Lower lobe of right lung (tissue), 2 donors: ENCODE results near the gene POLR2I. TPM values are rescaled to one million over a fixed set of nuclear protein-coding genes. Genes with fewer than 3 reads are reported as not detected.

ENCODE experiments used
- ATAC-seq, 2 donors: fragments of 200-7000 bp; cut with Tn5 transposase; one replicate each; pipeline ENCODE4 v1.9.1; 2020 to 2022; ENCODE audit warnings: mild to moderate bottlenecking in 2 of 2, moderate library complexity in 2 of 2
- DNase-seq: peaks from one replicate; pipeline ENCODE4 v3.0.0-alpha.2; 2020
- H3K27ac ChIP-seq: fragments of 200-600 bp; one replicate; pipeline ENCODE4 v1.8.0; 2022
- H3K27me3 ChIP-seq: fragments of 200-600 bp; one replicate; pipeline ENCODE4 v1.8.0; 2022; ENCODE audit warnings: low read depth
- H3K36me3 ChIP-seq: fragments of 200-600 bp; one replicate; pipeline ENCODE4 v1.8.0; 2022; ENCODE audit warnings: mild to moderate bottlenecking
- H3K4me1 ChIP-seq: fragments of 200-600 bp; one replicate; pipeline ENCODE4 v1.8.0; 2022
- H3K4me3 ChIP-seq: fragments of 200-600 bp; one replicate; pipeline ENCODE4 v1.8.0; 2022; ENCODE audit warnings: mild to moderate bottlenecking
- H3K9me3 ChIP-seq: fragments of 200-600 bp; one replicate; pipeline ENCODE4 v1.8.0; 2022
- CTCF ChIP-seq: fragments of 200-600 bp; IDR thresholded peaks from one replicate; pipeline ENCODE4 v1.8.0; 2022; ENCODE audit warnings: antibody characterized with exemption, mild to moderate bottlenecking
- intact Hi-C: fragments of 100-400 bp; cut with DNase I; formaldehyde crosslinking; loops from one replicate; pipeline ENCODE4 v1.11.0; 2022
- total RNA-seq: library from RNA; stranded (reverse); fragmentation: NEBNext Ultra II Directional; extraction: Animal tissue kit (Norgen Biotek cat#: 25700); gene quantifications from one replicate; pipeline ENCODE4 v1.2.1, GENCODE V29; 2021
- donor health status: DM: no; HTN: yes; CAD: no; lungs with severe emphysema.

Gene POLR2I
- total RNA-seq, 1 donor from 2014 or later = 38.7 TPM

DNA sequence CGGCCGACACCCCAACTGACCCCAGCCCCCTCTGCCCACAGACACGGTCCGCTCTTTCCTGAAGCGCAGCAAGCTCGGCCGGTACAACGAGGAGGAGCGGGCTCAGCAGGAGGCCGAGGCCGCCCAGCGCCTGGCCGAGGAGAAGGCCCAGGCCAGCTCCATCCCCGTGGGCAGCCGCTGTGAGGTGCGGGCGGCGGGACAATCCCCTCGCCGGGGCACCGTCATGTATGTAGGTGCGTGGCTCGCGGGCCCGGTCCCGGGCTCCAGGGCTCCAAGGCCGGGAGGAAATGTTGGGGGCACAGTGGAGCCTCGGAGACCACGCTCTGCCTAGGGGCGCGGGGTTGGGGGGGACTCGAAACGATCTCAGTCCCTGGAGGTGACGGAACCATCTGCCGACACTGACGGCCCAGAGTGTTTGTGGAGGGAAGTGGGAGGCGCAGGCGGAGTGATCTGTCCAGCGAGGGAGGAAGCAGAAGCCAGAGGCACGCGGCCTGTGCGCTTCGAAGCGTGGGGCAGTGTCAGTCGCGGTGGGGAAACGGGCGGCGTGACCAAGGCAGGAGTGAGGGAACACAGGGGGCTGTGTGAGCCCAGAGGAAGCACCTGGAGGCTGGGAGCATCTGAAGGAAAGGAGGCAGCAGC lies 6.9 kb upstream of the POLR2I start:
- intact Hi-C loops = no loop called here
- no peak overlapping the region for H3K27ac ChIP-seq
- H3K4me3 ChIP-seq = no peak overlapping the region
- peaks cover 6% of the 10 kb centered on the region for H3K4me1 ChIP-seq
- peaks cover 85% of the 10 kb centered on the region for H3K36me3 ChIP-seq
- H3K9me3 ChIP-seq = no peaks in the 10 kb centered on the region
- DNase-seq = no peak
- ATAC-seq = peak in 1 of 2 donors; percentile 5
- no peaks in the 10 kb centered on the region for H3K27me3 ChIP-seq
- TF ChIP-seq CTCF = no peak

DNA sequence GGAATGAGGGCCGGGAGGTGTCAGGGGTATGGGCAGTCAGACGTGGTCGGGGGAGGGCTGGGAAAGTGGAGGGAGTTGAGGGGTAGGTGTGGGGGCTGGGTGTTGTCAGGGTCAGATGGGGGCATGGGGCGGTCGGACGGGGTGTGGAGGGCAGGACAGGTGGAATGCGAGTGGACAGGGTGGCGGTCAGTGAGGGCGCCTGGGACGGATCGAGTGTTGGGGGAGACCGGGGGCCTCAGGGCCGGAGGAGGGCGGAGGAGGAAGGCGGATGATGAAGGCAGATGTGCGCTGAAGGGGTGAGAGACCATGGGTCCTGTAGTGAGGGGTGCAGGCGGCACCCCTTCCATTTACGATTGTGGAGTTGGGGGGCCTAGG lies 6.3 kb upstream of the POLR2I start:
- intact Hi-C loops = no loop called here
- DNase-seq (no peak), ATAC-seq (peak in 1 of 2 donors; percentile 3)
- Histone ChIP-seq H3K36me3 (peaks cover 84% of the 10 kb centered on the region), H3K27ac (no peak overlapping the region), H3K9me3 (no peaks in the 10 kb centered on the region), H3K27me3 (no peaks in the 10 kb centered on the region), H3K4me1 (peaks cover 13% of the 10 kb centered on the region), H3K4me3 (no peak overlapping the region)
- TF ChIP-seq CTCF = no peak

DNA sequence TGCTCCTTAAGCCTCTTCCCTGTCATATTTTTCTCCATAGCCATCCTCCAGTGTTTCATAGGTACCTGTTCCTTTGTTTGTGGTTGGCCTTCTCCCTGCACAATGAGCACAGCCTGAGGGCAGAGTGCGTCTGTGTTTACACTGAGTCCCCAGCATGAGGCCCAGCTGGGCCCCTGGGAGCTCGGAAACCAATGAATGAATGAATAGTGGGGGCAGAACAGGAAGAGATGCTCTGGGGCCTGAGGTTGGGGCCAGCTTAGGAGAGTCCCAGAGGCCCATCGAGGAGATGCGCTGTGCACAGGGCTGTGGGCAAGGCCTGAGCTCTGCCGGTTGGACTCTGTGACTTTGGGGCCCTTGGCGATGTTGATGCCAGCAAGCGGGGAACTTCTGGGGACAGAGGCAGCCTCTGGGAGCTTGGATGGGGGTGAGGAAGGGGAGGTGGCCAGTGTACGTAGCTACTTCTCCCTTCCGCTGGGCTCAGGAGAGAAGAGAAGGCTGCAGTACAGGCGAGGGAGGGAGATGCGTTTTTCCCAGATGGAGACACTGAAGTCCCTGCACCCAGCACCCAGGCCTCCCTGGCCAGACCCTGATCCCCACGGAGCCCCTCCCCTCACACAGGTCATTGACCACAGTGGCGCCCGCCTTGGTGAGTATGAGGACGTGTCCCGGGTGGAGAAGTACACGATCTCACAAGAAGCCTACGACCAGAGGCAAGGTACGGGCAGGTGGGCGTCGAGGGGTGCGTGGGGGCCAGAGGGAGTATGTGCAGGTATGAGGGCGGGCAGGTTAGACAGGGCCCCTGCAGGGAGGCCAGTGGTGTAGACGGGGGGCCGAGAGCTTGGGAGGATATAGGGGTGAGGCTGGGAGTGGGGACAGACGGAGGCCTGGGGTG lies 5.7 kb upstream of the POLR2I start:
- H3K27ac ChIP-seq = no peak overlapping the region
- no peaks in the 10 kb centered on the region for H3K9me3 ChIP-seq
- H3K27me3 ChIP-seq = no peaks in the 10 kb centered on the region
- no peak for TF ChIP-seq CTCF
- H3K36me3 ChIP-seq = peaks cover 78% of the 10 kb centered on the region
- no peak overlapping the region for H3K4me3 ChIP-seq
- DNase-seq (no peak), ATAC-seq (peak in 1 of 2 donors; percentile 3)
- H3K4me1 ChIP-seq = peaks cover 15% of the 10 kb centered on the region
- intact Hi-C loops = no loop called here

- Histone ChIP-seq H3K36me3 (peaks cover 65% of the 10 kb centered on the region), H3K4me1 (peaks cover 27% of the 10 kb centered on the region), H3K27me3 (no peaks in the 10 kb centered on the region), H3K27ac (peak overlapping the region; percentile 84), H3K4me3 (peak overlapping the region; percentile 74), H3K9me3 (no peaks in the 10 kb centered on the region)
- ATAC-seq = no peak
- DNase-seq = no peak
- intact Hi-C loops = no loop called here
- no peak for TF ChIP-seq CTCF
These were observed 1.6 kb upstream of the POLR2I start for GRCh38 chr19:36116344-36116637.

DNA sequence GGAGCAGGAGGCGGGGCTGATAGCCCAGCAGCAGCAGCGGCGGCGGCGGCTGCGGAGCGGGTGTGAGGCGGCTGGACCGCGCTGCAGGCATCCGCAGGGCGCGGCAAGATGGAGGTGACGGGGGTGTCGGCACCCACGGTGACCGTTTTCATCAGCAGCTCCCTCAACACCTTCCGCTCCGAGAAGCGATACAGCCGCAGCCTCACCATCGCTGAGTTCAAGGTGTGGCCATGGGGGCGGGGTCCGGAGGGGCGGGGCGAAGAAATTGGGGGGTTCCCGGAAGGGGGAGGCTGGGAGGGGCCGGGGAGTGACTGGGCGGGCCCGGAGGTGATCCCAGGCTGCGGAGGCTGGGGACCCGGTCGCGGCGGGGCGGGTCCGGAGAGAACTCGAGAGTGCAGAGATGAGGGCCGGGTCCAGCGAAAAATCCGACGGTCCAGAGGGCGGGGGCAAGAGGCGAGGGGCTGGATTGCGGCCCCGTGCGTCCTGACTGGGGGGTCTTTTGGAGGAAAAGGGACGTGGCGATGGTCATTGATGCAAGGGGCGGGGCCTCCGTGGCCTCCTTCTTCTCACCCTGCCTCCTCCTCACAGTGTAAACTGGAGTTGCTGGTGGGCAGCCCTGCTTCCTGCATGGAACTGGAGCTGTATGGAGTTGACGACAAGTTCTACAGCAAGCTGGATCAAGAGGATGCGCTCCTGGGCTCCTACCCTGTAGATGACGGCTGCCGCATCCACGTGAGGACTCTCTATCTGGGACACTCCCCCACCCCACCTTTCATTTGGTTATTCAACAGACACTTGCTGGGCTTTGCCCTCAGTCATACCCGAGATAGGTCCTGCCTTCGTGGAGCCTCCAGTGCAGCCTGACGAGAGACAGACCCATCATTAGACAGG lies 1.0 kb upstream of the POLR2I start, which contains the start of gene TBCB:
TBCB (plus strand) TSS at position 16 of the 891 bp plus-strand sequence; CDS start at position 109, 93 bp downstream.
- ATAC-seq = peak; percentile 79 to 84
- H3K36me3 ChIP-seq = peaks cover 68% of the 10 kb centered on the region
- peak within 1 kb of the TSS; percentile 84 for H3K27ac ChIP-seq
- no peaks in the 10 kb centered on the region for H3K9me3 ChIP-seq
- H3K4me1 ChIP-seq = peaks cover 27% of the 10 kb centered on the region
- TF ChIP-seq CTCF = no peak
- DNase-seq = peak; percentile 89
- H3K4me3 ChIP-seq = peak within 1 kb of the TSS; percentile 74
- intact Hi-C loops = no loop called here
- no peaks in the 10 kb centered on the region for H3K27me3 ChIP-seq
